HG03045 (cell line): Measurements from ENCODE around the gene PKN2.
"Not testable (repeated sequence)": the region's sequence is repeated elsewhere in the genome, so short reads cannot be mapped to it uniquely, and the experiment has no call there.

ENCODE experiments used
- ATAC-seq: cut with Tn5 transposase; IDR thresholded peaks from one replicate; pipeline ENCODE4 v1.9.1; 2021; ENCODE audit warnings: mild to moderate bottlenecking, moderate library complexity; ENCODE audit not compliant: unreplicated experiment

PKN2 gene

GRCh38 chr1:88678405-88678804, 5.7 kb upstream of the PKN2 start:
- ATAC-seq = no peak

- no peak for ATAC-seq
These were observed 3.6 kb upstream of the PKN2 start for GRCh38 chr1:88680471-88680870.

GRCh38 chr1:88680911-88681622, 3.0 kb upstream of the PKN2 start:
- ATAC-seq = no peak

GRCh38 chr1:88684482-88685258, 597 bp downstream of the PKN2 start:
- peak; percentile 37 for ATAC-seq

- no peak for ATAC-seq
These were observed 1.2 kb downstream of the PKN2 start for GRCh38 chr1:88685259-88685620.

- ATAC-seq = no peak
These were observed 7.5 kb downstream of the PKN2 start for GRCh38 chr1:88691540-88691939.

GRCh38 chr1:88695781-88696180, 11.7 kb downstream of the PKN2 start:
- ATAC-seq = no peak

GRCh38 chr1:88697503-88697902, 13.4 kb downstream of the PKN2 start:
- no peak for ATAC-seq

- no peak for ATAC-seq
These were observed 14.1 kb downstream of the PKN2 start for GRCh38 chr1:88698140-88698539.

- no peak for ATAC-seq
These were observed 14.7 kb downstream of the PKN2 start for GRCh38 chr1:88698764-88699163.

GRCh38 chr1:88700425-88701013, 16.4 kb downstream of the PKN2 start:
- ATAC-seq = no peak

- ATAC-seq = peak; percentile 77
These were observed 17.2 kb downstream of the PKN2 start for GRCh38 chr1:88701275-88701674.

- not testable (repeated sequence) for ATAC-seq
These were observed 17.7 kb downstream of the PKN2 start for GRCh38 chr1:88701793-88702192.

GRCh38 chr1:88708011-88708410, 23.9 kb downstream of the PKN2 start:
- no peak for ATAC-seq

GRCh38 chr1:88712907-88713306, 28.8 kb downstream of the PKN2 start:
- ATAC-seq = not testable (repeated sequence)

GRCh38 chr1:88716571-88716970, 32.5 kb downstream of the PKN2 start:
- not testable (repeated sequence) for ATAC-seq

GRCh38 chr1:88722492-88722891, 38.4 kb downstream of the PKN2 start:
- no peak for ATAC-seq

GRCh38 chr1:88726697-88727096, 42.6 kb downstream of the PKN2 start:
- no peak for ATAC-seq

- ATAC-seq = no peak
These were observed 43.1 kb downstream of the PKN2 start for GRCh38 chr1:88727205-88727604.

- ATAC-seq = no peak
These were observed 45.2 kb downstream of the PKN2 start for GRCh38 chr1:88729297-88729696.

- ATAC-seq = no peak
These were observed 46.1 kb downstream of the PKN2 start for GRCh38 chr1:88730132-88730675.

- ATAC-seq = no peak
These were observed 46.9 kb downstream of the PKN2 start for GRCh38 chr1:88730995-88731394.
